H9 (cell line): ENCODE results near the gene SLC48A1. TPM values are rescaled to one million over a fixed set of nuclear protein-coding genes. Genes with fewer than 3 reads are reported as not detected.

Source experiments
- DNase-seq: peaks from one replicate; pipeline ENCODE4 v3.0.0-alpha.2; 2017
- H2AFZ ChIP-seq: one replicate; pipeline ENCODE4 v1.6.1; 2013; ENCODE audit warnings: mild to moderate bottlenecking, low read length, control low read depth, moderate library complexity
- H2AK5ac ChIP-seq: 2 replicates; pipeline ENCODE4 v1.6.1; 2013; ENCODE audit warnings: low read length, control low read depth, mixed read lengths; ENCODE audit not compliant: insufficient read length
- H2BK120ac ChIP-seq: one replicate; pipeline ENCODE4 v1.6.1; 2013; ENCODE audit warnings: low read depth, mild to moderate bottlenecking, low read length, control low read depth, inconsistent platforms; ENCODE audit not compliant: poor library complexity, severe bottlenecking
- H2BK12ac ChIP-seq: 2 replicates; pipeline ENCODE4 v1.6.1; 2013; ENCODE audit warnings: low read length, control low read depth, mixed read lengths, low read depth; ENCODE audit not compliant: insufficient read length
- H2BK15ac ChIP-seq: 2 replicates; pipeline ENCODE4 v1.6.1; 2013; ENCODE audit warnings: low read depth, low read length, control low read depth
- H2BK20ac ChIP-seq: one replicate; pipeline ENCODE4 v1.6.1; 2013; ENCODE audit warnings: low read depth, mild to moderate bottlenecking, low read length, control low read depth, inconsistent platforms; ENCODE audit not compliant: poor library complexity, severe bottlenecking
- H2BK5ac ChIP-seq: 2 replicates; pipeline ENCODE4 v1.6.1; 2013; ENCODE audit warnings: low read length, control low read depth, mixed read lengths; ENCODE audit not compliant: insufficient read length
- H3K14ac ChIP-seq: 2 replicates; pipeline ENCODE4 v1.6.1; 2013; ENCODE audit warnings: low read length, control low read depth; ENCODE audit not compliant: insufficient read depth
- H3K18ac ChIP-seq: 2 replicates; pipeline ENCODE4 v1.6.1; 2013; ENCODE audit warnings: low read depth, mild to moderate bottlenecking, mixed read lengths, low read length, control low read depth; ENCODE audit not compliant: insufficient read length
- H3K23ac ChIP-seq: 2 replicates; pipeline ENCODE4 v1.6.1; 2013; ENCODE audit warnings: low read length, control low read depth, mixed read lengths, low read depth; ENCODE audit not compliant: insufficient read length
- H3K23me2 ChIP-seq: 2 replicates; pipeline ENCODE4 v1.6.1; 2013; ENCODE audit warnings: low read depth, mild to moderate bottlenecking, mixed read lengths, low read length, control low read depth; ENCODE audit not compliant: insufficient read length, poor library complexity, severe bottlenecking
- H3K27ac ChIP-seq: 2 replicates; pipeline ENCODE4 v1.5.1; 2013; ENCODE audit warnings: low read length, control low read depth, mixed read lengths, low read depth; ENCODE audit not compliant: insufficient read length
- H3K27me3 ChIP-seq: 2 replicates; pipeline ENCODE4 v1.6.1; 2013; ENCODE audit warnings: low read length, control low read depth, inconsistent platforms; ENCODE audit not compliant: insufficient read depth
- H3K4ac ChIP-seq: 2 replicates; pipeline ENCODE4 v1.6.1; 2013; ENCODE audit warnings: low read depth, mild to moderate bottlenecking, control low read depth, inconsistent platforms, low read length, moderate library complexity
- H3K4me1 ChIP-seq: 2 replicates; pipeline ENCODE4 v1.6.1; 2013; ENCODE audit warnings: low read length, control low read depth, inconsistent platforms; ENCODE audit not compliant: insufficient read depth
- H3K4me2 ChIP-seq: 2 replicates; pipeline ENCODE4 v1.6.1; 2013; ENCODE audit warnings: low read length, control low read depth, mixed read lengths; ENCODE audit not compliant: insufficient read length, insufficient read depth
- H3K56ac ChIP-seq: 2 replicates; pipeline ENCODE4 v1.6.1; 2013; ENCODE audit warnings: low read depth, mild to moderate bottlenecking, mixed read lengths, low read length, control low read depth; ENCODE audit not compliant: insufficient read length
- H3K79me1 ChIP-seq: 2 replicates; pipeline ENCODE4 v1.6.1; 2013; ENCODE audit warnings: low read depth, mild to moderate bottlenecking, moderate library complexity, low read length, control low read depth, inconsistent platforms; ENCODE audit not compliant: insufficient read depth, poor library complexity, severe bottlenecking
- H3K79me2 ChIP-seq: 2 replicates; pipeline ENCODE4 v1.6.1; 2013; ENCODE audit warnings: low read length, control low read depth, inconsistent platforms; ENCODE audit not compliant: insufficient read depth
- H3K9ac ChIP-seq: 2 replicates; pipeline ENCODE4 v1.6.1; 2013; ENCODE audit warnings: low read length, control low read depth, mixed read lengths; ENCODE audit not compliant: insufficient read length; ENCODE audit errors: extremely low read depth
- H3K9me3 ChIP-seq: one replicate; pipeline ENCODE4 v1.6.1; 2013; ENCODE audit warnings: low read depth, low read length, inconsistent platforms; ENCODE audit not compliant: control insufficient read depth
- H3T11ph ChIP-seq: one replicate; pipeline ENCODE4 v1.6.1; 2013; ENCODE audit warnings: mild to moderate bottlenecking, low read length, control low read depth, inconsistent platforms
- H4K20me1 ChIP-seq: one replicate; pipeline ENCODE4 v1.6.1; 2013; ENCODE audit not compliant: control insufficient read depth, insufficient read length, insufficient read depth
- H4K5ac ChIP-seq: 2 replicates; pipeline ENCODE4 v1.6.1; 2013; ENCODE audit warnings: low read depth, mild to moderate bottlenecking, mixed read lengths, low read length, control low read depth; ENCODE audit not compliant: insufficient read length
- H4K8ac ChIP-seq: replicated peaks from 2 replicates; pipeline ENCODE4 v1.6.1; 2013; ENCODE audit warnings: low read length, control low read depth, mixed read lengths, low read depth; ENCODE audit not compliant: insufficient read length
- H4K91ac ChIP-seq: 2 replicates; pipeline ENCODE4 v1.6.1; 2013; ENCODE audit warnings: low read depth, mild to moderate bottlenecking, moderate library complexity, mixed read lengths, low read length, control low read depth; ENCODE audit not compliant: insufficient read length
- H3K27ac Mint-ChIP-seq, 3 experiments: 2 replicates in 2 of 3; 3 replicates in 1 of 3; pipeline ENCODE4 v1.8.0; 2020 to 2021; ENCODE audit warnings: mixed read lengths in 3 of 3, mild to moderate bottlenecking in 1 of 3, moderate library complexity in 1 of 3
- H3K27me3 Mint-ChIP-seq: 2 replicates; pipeline ENCODE4 v1.8.0; 2021; ENCODE audit warnings: low read depth, mild to moderate bottlenecking, moderate library complexity, mixed read lengths
- H3K36me3 Mint-ChIP-seq, 3 experiments: 2 replicates in 2 of 3; 3 replicates in 1 of 3; pipeline ENCODE4 v1.8.0; 2020 to 2021; ENCODE audit warnings: low read depth in 3 of 3, mixed read lengths in 3 of 3; ENCODE audit not compliant: insufficient read depth in 1 of 3
- H3K4me1 Mint-ChIP-seq, 2 experiments: 2 replicates each; pipeline ENCODE4 v1.8.0; 2020; ENCODE audit warnings: mixed read lengths in 2 of 2
- H3K4me3 Mint-ChIP-seq, 2 experiments: 2 replicates in 1 of 2; 3 replicates in 1 of 2; pipeline ENCODE4 v1.8.0; 2020 to 2021; ENCODE audit warnings: mild to moderate bottlenecking in 2 of 2, mixed read lengths in 2 of 2, moderate library complexity in 1 of 2
- H3K9me3 Mint-ChIP-seq, 2 experiments: 2 replicates in 1 of 2; 3 replicates in 1 of 2; pipeline ENCODE4 v1.8.0; 2020; ENCODE audit warnings: mild to moderate bottlenecking in 2 of 2, mixed read lengths in 2 of 2, moderate library complexity in 1 of 2
- CTCF ChIP-seq: fragments of 200-600 bp; sonication (generic); conservative IDR thresholded peaks from 3 replicates; pipeline ENCODE4 v1.8.0; 2021; ENCODE audit warnings: antibody characterized with exemption, mild to moderate bottlenecking
- WGBS: extraction: QIAGEN DNeasy Blood & Tissue Kit; methylation state at CpG from one replicate; pipeline ENCODE4 v1.1.7; 2013; ENCODE audit warnings: missing lambda C conversion rate, low lambda C conversion rate, mixed read lengths; ENCODE audit not compliant: insufficient read length; ENCODE audit errors: extremely low coverage; 5-methylcytosine and 5-hydroxymethylcytosine counted together
- total RNA-seq: library from RNA; stranded (reverse); gene quantifications from 2 replicates; pipeline ENCODE4 v1.2.1, GENCODE V29; 2021

Gene SLC48A1
- total RNA-seq, 1 experiment from 2014 or later: 10.6 TPM

GRCh38 chr12:47725091-47725772, 47.8 kb upstream of the SLC48A1 start, which contains the start of gene ENDOU:
Gene ENDOU, minus strand, starts transcription at chr12:47725490. Its CDS starts 77 bp downstream, at chr12:47725413.
- Histone ChIP-seq H4K20me1 (no peaks in the 10 kb centered on the region), H4K8ac (no peak within 1 kb of the TSS), H3K79me1 (no peaks in the 10 kb centered on the region), H3K4ac (no peak within 1 kb of the TSS), H3K23me2 (no peaks in the 10 kb centered on the region), H3K9ac (no peak within 1 kb of the TSS), H2BK20ac (no peak within 1 kb of the TSS), H2BK120ac (no peak within 1 kb of the TSS), H2BK5ac (no peak within 1 kb of the TSS), H2AK5ac (no peak within 1 kb of the TSS), H3K18ac (no peak within 1 kb of the TSS), H3K56ac (no peak within 1 kb of the TSS), H3K4me1 (no peaks in the 10 kb centered on the region), H3K23ac (no peak within 1 kb of the TSS), H2AFZ (no peak within 1 kb of the TSS), H3K79me2 (no peaks in the 10 kb centered on the region), H3T11ph (no peak within 1 kb of the TSS), H2BK15ac (no peak within 1 kb of the TSS), H3K4me2 (no peak within 1 kb of the TSS), H3K9me3 (no peaks in the 10 kb centered on the region), H4K5ac (no peak within 1 kb of the TSS), H2BK12ac (no peak within 1 kb of the TSS), H4K91ac (no peak within 1 kb of the TSS), H3K27ac (no peak within 1 kb of the TSS), H3K14ac (no peak within 1 kb of the TSS), H3K27me3 (no peaks in the 10 kb centered on the region)
- Mint-ChIP-seq H3K9me3 (no peaks in the 10 kb centered on the region), H3K27me3 (peaks cover 22% of the 10 kb centered on the region), H3K27ac (no peak within 1 kb of the TSS; a peak in 1 of 7 replicates), H3K36me3 (no peaks in the 10 kb centered on the region), H3K4me3 (no peak within 1 kb of the TSS), H3K4me1 (peaks cover 3 to 4% of the 10 kb centered on the region in 2 experiments)
- TF ChIP-seq CTCF: no peak
- WGBS: no CpG with 5 or more reads among the region's 8 CpGs
- DNase-seq: no peak
